H9 (cell line): ENCODE results near the gene ZNF135. TPM values are rescaled to one million over a fixed set of nuclear protein-coding genes. Genes with fewer than 3 reads are reported as not detected.

Experiments
- DNase-seq: peaks from one replicate; pipeline ENCODE4 v3.0.0-alpha.2; 2017
- H2AFZ ChIP-seq: one replicate; pipeline ENCODE4 v1.6.1; 2013; ENCODE audit warnings: mild to moderate bottlenecking, low read length, control low read depth, moderate library complexity
- H2AK5ac ChIP-seq: 2 replicates; pipeline ENCODE4 v1.6.1; 2013; ENCODE audit warnings: low read length, control low read depth, mixed read lengths; ENCODE audit not compliant: insufficient read length
- H2BK120ac ChIP-seq: one replicate; pipeline ENCODE4 v1.6.1; 2013; ENCODE audit warnings: low read depth, mild to moderate bottlenecking, low read length, control low read depth, inconsistent platforms; ENCODE audit not compliant: poor library complexity, severe bottlenecking
- H2BK12ac ChIP-seq: 2 replicates; pipeline ENCODE4 v1.6.1; 2013; ENCODE audit warnings: low read length, control low read depth, mixed read lengths, low read depth; ENCODE audit not compliant: insufficient read length
- H2BK15ac ChIP-seq: 2 replicates; pipeline ENCODE4 v1.6.1; 2013; ENCODE audit warnings: low read depth, low read length, control low read depth
- H2BK20ac ChIP-seq: one replicate; pipeline ENCODE4 v1.6.1; 2013; ENCODE audit warnings: low read depth, mild to moderate bottlenecking, low read length, control low read depth, inconsistent platforms; ENCODE audit not compliant: poor library complexity, severe bottlenecking
- H2BK5ac ChIP-seq: 2 replicates; pipeline ENCODE4 v1.6.1; 2013; ENCODE audit warnings: low read length, control low read depth, mixed read lengths; ENCODE audit not compliant: insufficient read length
- H3K14ac ChIP-seq: 2 replicates; pipeline ENCODE4 v1.6.1; 2013; ENCODE audit warnings: low read length, control low read depth; ENCODE audit not compliant: insufficient read depth
- H3K18ac ChIP-seq: 2 replicates; pipeline ENCODE4 v1.6.1; 2013; ENCODE audit warnings: low read depth, mild to moderate bottlenecking, mixed read lengths, low read length, control low read depth; ENCODE audit not compliant: insufficient read length
- H3K23ac ChIP-seq: 2 replicates; pipeline ENCODE4 v1.6.1; 2013; ENCODE audit warnings: low read length, control low read depth, mixed read lengths, low read depth; ENCODE audit not compliant: insufficient read length
- H3K23me2 ChIP-seq: 2 replicates; pipeline ENCODE4 v1.6.1; 2013; ENCODE audit warnings: low read depth, mild to moderate bottlenecking, mixed read lengths, low read length, control low read depth; ENCODE audit not compliant: insufficient read length, poor library complexity, severe bottlenecking
- H3K27ac ChIP-seq: 2 replicates; pipeline ENCODE4 v1.5.1; 2013; ENCODE audit warnings: low read length, control low read depth, mixed read lengths, low read depth; ENCODE audit not compliant: insufficient read length
- H3K27me3 ChIP-seq: 2 replicates; pipeline ENCODE4 v1.6.1; 2013; ENCODE audit warnings: low read length, control low read depth, inconsistent platforms; ENCODE audit not compliant: insufficient read depth
- H3K4ac ChIP-seq: 2 replicates; pipeline ENCODE4 v1.6.1; 2013; ENCODE audit warnings: low read depth, mild to moderate bottlenecking, control low read depth, inconsistent platforms, low read length, moderate library complexity
- H3K4me1 ChIP-seq: 2 replicates; pipeline ENCODE4 v1.6.1; 2013; ENCODE audit warnings: low read length, control low read depth, inconsistent platforms; ENCODE audit not compliant: insufficient read depth
- H3K4me2 ChIP-seq: 2 replicates; pipeline ENCODE4 v1.6.1; 2013; ENCODE audit warnings: low read length, control low read depth, mixed read lengths; ENCODE audit not compliant: insufficient read length, insufficient read depth
- H3K56ac ChIP-seq: 2 replicates; pipeline ENCODE4 v1.6.1; 2013; ENCODE audit warnings: low read depth, mild to moderate bottlenecking, mixed read lengths, low read length, control low read depth; ENCODE audit not compliant: insufficient read length
- H3K79me1 ChIP-seq: 2 replicates; pipeline ENCODE4 v1.6.1; 2013; ENCODE audit warnings: low read depth, mild to moderate bottlenecking, moderate library complexity, low read length, control low read depth, inconsistent platforms; ENCODE audit not compliant: insufficient read depth, poor library complexity, severe bottlenecking
- H3K79me2 ChIP-seq: 2 replicates; pipeline ENCODE4 v1.6.1; 2013; ENCODE audit warnings: low read length, control low read depth, inconsistent platforms; ENCODE audit not compliant: insufficient read depth
- H3K9ac ChIP-seq: 2 replicates; pipeline ENCODE4 v1.6.1; 2013; ENCODE audit warnings: low read length, control low read depth, mixed read lengths; ENCODE audit not compliant: insufficient read length; ENCODE audit errors: extremely low read depth
- H3K9me3 ChIP-seq: one replicate; pipeline ENCODE4 v1.6.1; 2013; ENCODE audit warnings: low read depth, low read length, inconsistent platforms; ENCODE audit not compliant: control insufficient read depth
- H3T11ph ChIP-seq: one replicate; pipeline ENCODE4 v1.6.1; 2013; ENCODE audit warnings: mild to moderate bottlenecking, low read length, control low read depth, inconsistent platforms
- H4K20me1 ChIP-seq: one replicate; pipeline ENCODE4 v1.6.1; 2013; ENCODE audit not compliant: control insufficient read depth, insufficient read length, insufficient read depth
- H4K5ac ChIP-seq: 2 replicates; pipeline ENCODE4 v1.6.1; 2013; ENCODE audit warnings: low read depth, mild to moderate bottlenecking, mixed read lengths, low read length, control low read depth; ENCODE audit not compliant: insufficient read length
- H4K8ac ChIP-seq: replicated peaks from 2 replicates; pipeline ENCODE4 v1.6.1; 2013; ENCODE audit warnings: low read length, control low read depth, mixed read lengths, low read depth; ENCODE audit not compliant: insufficient read length
- H4K91ac ChIP-seq: 2 replicates; pipeline ENCODE4 v1.6.1; 2013; ENCODE audit warnings: low read depth, mild to moderate bottlenecking, moderate library complexity, mixed read lengths, low read length, control low read depth; ENCODE audit not compliant: insufficient read length
- H3K27ac Mint-ChIP-seq, 3 experiments: 2 replicates in 2 of 3; 3 replicates in 1 of 3; pipeline ENCODE4 v1.8.0; 2020 to 2021; ENCODE audit warnings: mixed read lengths in 3 of 3, mild to moderate bottlenecking in 1 of 3, moderate library complexity in 1 of 3
- H3K27me3 Mint-ChIP-seq: 2 replicates; pipeline ENCODE4 v1.8.0; 2021; ENCODE audit warnings: low read depth, mild to moderate bottlenecking, moderate library complexity, mixed read lengths
- H3K36me3 Mint-ChIP-seq, 3 experiments: 2 replicates in 2 of 3; 3 replicates in 1 of 3; pipeline ENCODE4 v1.8.0; 2020 to 2021; ENCODE audit warnings: low read depth in 3 of 3, mixed read lengths in 3 of 3; ENCODE audit not compliant: insufficient read depth in 1 of 3
- H3K4me1 Mint-ChIP-seq, 2 experiments: 2 replicates each; pipeline ENCODE4 v1.8.0; 2020; ENCODE audit warnings: mixed read lengths in 2 of 2
- H3K4me3 Mint-ChIP-seq, 2 experiments: 2 replicates in 1 of 2; 3 replicates in 1 of 2; pipeline ENCODE4 v1.8.0; 2020 to 2021; ENCODE audit warnings: mild to moderate bottlenecking in 2 of 2, mixed read lengths in 2 of 2, moderate library complexity in 1 of 2
- H3K9me3 Mint-ChIP-seq, 2 experiments: 2 replicates in 1 of 2; 3 replicates in 1 of 2; pipeline ENCODE4 v1.8.0; 2020; ENCODE audit warnings: mild to moderate bottlenecking in 2 of 2, mixed read lengths in 2 of 2, moderate library complexity in 1 of 2
- WGBS: extraction: QIAGEN DNeasy Blood & Tissue Kit; methylation state at CpG from one replicate; pipeline ENCODE4 v1.1.7; 2013; ENCODE audit warnings: missing lambda C conversion rate, low lambda C conversion rate, mixed read lengths; ENCODE audit not compliant: insufficient read length; ENCODE audit errors: extremely low coverage; 5-methylcytosine and 5-hydroxymethylcytosine counted together
- total RNA-seq: library from RNA; stranded (reverse); gene quantifications from 2 replicates; pipeline ENCODE4 v1.2.1, GENCODE V29; 2021
- TF ChIP-seq, protein P1 (sequence below): fragments of 200-600 bp; sonication (generic); conservative IDR thresholded peaks from 3 replicates; pipeline ENCODE4 v1.8.0; 2021; ENCODE audit warnings: antibody characterized with exemption, mild to moderate bottlenecking

ZNF135 gene
- total RNA-seq, 1 experiment from 2014 or later, result 4.7 TPM

DNA sequence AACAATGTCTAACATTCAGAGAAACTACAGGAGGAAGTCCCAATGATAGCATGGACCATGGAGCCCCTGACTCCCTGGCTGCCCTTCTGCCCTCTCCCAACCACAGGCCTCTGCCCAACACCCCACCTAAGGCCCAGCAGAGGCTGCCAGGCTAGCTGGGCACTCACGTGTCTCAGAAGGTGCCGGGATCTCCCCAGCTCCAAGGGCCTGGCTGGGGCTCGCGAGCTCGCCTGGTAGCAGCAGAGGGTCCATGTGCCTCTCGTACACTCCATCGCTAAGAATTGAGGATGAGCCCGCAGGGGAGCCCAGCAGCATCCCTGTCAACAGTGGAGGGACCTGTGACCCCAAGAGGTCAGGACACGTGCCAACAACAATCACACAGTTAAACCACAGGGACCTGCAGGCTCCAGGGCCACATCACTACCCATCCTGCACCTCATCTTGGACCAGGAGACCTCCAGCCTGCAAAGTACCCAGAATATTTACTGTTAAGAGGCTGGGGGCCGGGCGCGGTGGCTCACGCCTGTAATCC is 29.5 kb downstream of the ZNF135 start:
- no peak overlapping the region for H3K27ac Mint-ChIP-seq
- H3K79me2 ChIP-seq, result no peaks in the 10 kb centered on the region
- H3K4me2 ChIP-seq, result no peak overlapping the region
- H3K4me1 ChIP-seq, result no peaks in the 10 kb centered on the region
- TF ChIP-seq, protein P1, sequence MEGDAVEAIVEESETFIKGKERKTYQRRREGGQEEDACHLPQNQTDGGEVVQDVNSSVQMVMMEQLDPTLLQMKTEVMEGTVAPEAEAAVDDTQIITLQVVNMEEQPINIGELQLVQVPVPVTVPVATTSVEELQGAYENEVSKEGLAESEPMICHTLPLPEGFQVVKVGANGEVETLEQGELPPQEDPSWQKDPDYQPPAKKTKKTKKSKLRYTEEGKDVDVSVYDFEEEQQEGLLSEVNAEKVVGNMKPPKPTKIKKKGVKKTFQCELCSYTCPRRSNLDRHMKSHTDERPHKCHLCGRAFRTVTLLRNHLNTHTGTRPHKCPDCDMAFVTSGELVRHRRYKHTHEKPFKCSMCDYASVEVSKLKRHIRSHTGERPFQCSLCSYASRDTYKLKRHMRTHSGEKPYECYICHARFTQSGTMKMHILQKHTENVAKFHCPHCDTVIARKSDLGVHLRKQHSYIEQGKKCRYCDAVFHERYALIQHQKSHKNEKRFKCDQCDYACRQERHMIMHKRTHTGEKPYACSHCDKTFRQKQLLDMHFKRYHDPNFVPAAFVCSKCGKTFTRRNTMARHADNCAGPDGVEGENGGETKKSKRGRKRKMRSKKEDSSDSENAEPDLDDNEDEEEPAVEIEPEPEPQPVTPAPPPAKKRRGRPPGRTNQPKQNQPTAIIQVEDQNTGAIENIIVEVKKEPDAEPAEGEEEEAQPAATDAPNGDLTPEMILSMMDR, result no peak
- whole genome bisulfite sequencing, result no CpG with 5 or more reads among the region's 13 CpGs
- no peak overlapping the region for H4K91ac ChIP-seq
- no peaks in the 10 kb centered on the region for H4K20me1 ChIP-seq
- H2BK5ac ChIP-seq, result no peak overlapping the region
- no peak overlapping the region for H4K8ac ChIP-seq
- H3K79me1 ChIP-seq, result peaks cover 2% of the 10 kb centered on the region
- no peak overlapping the region for H3K9ac ChIP-seq
- H2AK5ac ChIP-seq, result no peak overlapping the region
- H3K27ac ChIP-seq, result no peak overlapping the region
- H2BK120ac ChIP-seq, result no peak overlapping the region
- H3K4ac ChIP-seq, result no peak overlapping the region
- no peak overlapping the region for H3K4me3 Mint-ChIP-seq
- DNase-seq, result no peak
- no peak overlapping the region for H3K56ac ChIP-seq
- H2BK15ac ChIP-seq, result no peak overlapping the region
- no peak overlapping the region for H2BK20ac ChIP-seq
- no peak overlapping the region for H2BK12ac ChIP-seq
- H3K27me3 Mint-ChIP-seq, result no peaks in the 10 kb centered on the region
- H3K23ac ChIP-seq, result no peak overlapping the region
- no peak overlapping the region for H3K18ac ChIP-seq
- H3K27me3 ChIP-seq, result no peaks in the 10 kb centered on the region
- no peak overlapping the region for H2AFZ ChIP-seq
- no peak overlapping the region for H3T11ph ChIP-seq
- peaks cover 47 to 56% (median 56%) of the 10 kb centered on the region in 3 experiments for H3K36me3 Mint-ChIP-seq
- no peak overlapping the region for H3K14ac ChIP-seq
- H3K9me3 ChIP-seq, result no peaks in the 10 kb centered on the region
- H4K5ac ChIP-seq, result no peak overlapping the region
- peaks cover 0 to 4% of the 10 kb centered on the region in 2 experiments; a peak in 1 of 4 replicates for H3K4me1 Mint-ChIP-seq
- H3K23me2 ChIP-seq, result no peaks in the 10 kb centered on the region
- H3K9me3 Mint-ChIP-seq, result peaks cover 7 to 8% of the 10 kb centered on the region in 2 experiments; a peak in 4 of 5 replicates
